NCI-H345 treated with DMSO at 0.1 percent for 48 hours (cell line): ENCODE results near the gene PCP2.

Experiments used
- DNase-seq: peaks from one replicate; lab custom pipeline; 2025; ENCODE audit not compliant: unreplicated experiment; lab: John Stamatoyannopoulos, UW

PCP2 gene

GRCh38 chr19:7602240-7602934, 31.1 kb downstream of the PCP2 start:
- no peak for DNase-seq

- no peak for DNase-seq
Observed at GRCh38 chr19:7600721-7601120, 32.8 kb downstream of the PCP2 start.

GRCh38 chr19:7598180-7598579, 35.3 kb downstream of the PCP2 start:
- no peak for DNase-seq

DNA sequence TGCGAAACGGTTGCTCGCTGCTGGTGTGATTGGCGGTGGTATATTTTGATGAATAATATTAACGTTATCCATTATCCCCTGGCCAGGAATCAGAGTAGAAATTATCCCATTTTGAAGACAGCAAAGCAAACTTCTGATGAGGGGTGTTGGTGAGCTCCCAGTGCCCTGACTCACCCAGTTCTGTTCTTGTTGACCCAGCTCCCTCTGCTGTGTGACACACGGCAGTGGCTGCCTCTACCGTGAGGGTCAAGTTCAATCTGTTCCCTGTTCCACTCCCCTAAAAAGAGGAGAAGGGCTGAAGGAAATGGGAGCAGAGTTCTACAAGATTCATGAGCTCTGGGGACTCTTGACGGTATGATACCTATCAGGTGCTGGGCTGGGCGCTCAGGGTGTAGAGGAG, 35.8 kb downstream of the PCP2 start:
- no peak for DNase-seq

- DNase-seq: no peak
Observed at GRCh38 chr19:7596211-7596937, 37.1 kb downstream of the PCP2 start.

DNA sequence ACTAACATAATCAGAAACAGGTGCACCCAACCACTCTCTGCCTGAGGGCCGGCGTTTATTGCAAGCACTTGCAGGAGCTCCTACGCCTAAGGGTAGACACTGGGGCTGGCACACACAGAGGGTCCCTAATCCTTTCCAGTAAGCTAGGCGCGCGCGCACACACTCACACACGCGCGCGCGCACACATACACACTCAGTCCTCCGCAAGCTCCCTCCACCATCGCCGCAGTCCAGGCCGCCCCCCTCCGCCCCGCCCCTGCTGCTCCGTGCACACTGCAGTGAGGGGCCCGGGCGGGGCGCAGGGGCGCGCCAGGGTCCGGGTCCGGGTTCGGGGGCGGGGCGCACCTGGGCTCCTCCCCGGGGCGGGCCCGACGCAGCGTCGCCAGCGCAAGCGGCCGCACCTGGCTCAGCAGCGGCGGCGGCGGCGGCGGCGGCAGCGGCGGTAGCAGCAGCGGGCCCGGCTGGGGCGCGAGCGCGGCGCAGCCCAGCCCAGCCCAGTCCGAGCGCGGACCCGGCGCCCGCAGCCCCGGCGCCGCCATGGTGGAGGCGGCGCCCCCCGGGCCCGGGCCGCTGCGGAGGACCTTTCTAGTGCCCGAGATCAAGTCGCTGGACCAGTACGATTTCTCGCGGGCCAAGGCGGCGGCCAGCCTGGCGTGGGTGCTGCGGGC, 37.9 kb downstream of the PCP2 start, which contains the start of gene CAMSAP3:
TSS of gene CAMSAP3 (plus strand) at position 398 of the 668 bp plus-strand sequence. CDS start at position 538, 140 bp downstream.
- peak; percentile 78 for DNase-seq

GRCh38 chr19:7590256-7590655, 43.3 kb downstream of the PCP2 start:
- no peak for DNase-seq

DNA sequence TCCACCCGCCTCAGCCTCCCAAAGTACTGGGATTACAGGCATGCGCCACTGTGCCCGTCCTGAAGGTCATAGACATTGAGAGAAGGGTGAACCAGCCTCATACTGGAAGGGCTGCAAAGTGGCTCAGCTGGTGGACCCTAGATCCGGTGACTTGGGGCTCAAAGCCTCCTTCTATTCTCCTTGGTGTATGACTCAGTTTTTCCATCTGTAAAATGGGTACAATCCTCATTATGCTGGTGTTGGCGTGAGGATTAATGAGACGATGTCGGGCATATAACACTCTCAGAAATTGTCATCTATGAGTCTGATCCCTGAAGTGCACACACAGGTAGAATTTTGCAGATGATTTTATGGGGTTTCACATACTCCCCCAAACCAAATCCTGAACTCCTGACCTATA, 43.7 kb downstream of the PCP2 start:
- no peak for DNase-seq

DNA sequence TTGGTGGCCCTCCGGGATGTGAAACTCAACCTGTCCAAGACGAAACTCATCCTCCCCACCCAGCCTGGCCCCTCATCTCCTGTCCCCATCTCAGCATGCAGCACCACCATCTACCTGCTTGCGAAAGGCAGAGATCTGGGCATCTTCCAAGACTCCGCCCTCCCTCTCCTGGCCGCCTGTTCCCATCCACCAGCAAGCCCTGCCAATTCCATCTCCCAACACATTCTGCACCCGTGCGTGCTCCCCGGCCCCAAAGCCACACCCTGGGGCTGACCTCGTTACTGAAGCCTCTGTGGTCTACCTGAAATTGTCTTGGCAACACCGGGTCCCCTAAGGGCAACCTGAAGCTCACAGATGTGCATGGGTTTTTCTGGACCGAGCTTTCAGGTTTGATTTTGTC, 51.1 kb downstream of the PCP2 start:
- no peak for DNase-seq
